CD14-positive monocyte (primary cell): ENCODE results near the gene KIDINS220. TPM values are rescaled to one million over a fixed set of nuclear protein-coding genes. Genes with fewer than 3 reads are reported as not detected.

Experiments used
- DNase-seq, 3 donors: peaks; one replicate each; pipeline ENCODE4 v3.0.0-alpha.2; 2011 to 2022
- H2AFZ ChIP-seq: 2 replicates; pipeline ENCODE4 v1.6.0; 2012; ENCODE audit warnings: mild to moderate bottlenecking, low read depth, low read length, inconsistent platforms; ENCODE audit not compliant: insufficient read depth, poor library complexity, severe bottlenecking
- H3K27ac ChIP-seq, 2 donors: 1 replicate in 1 of 2; 2 replicates in 1 of 2; pipeline ENCODE4 v1.5.1; 2012 to 2013; ENCODE audit warnings: low read length in 2 of 2, control low read depth in 1 of 2, inconsistent platforms in 1 of 2, low read depth in 1 of 2, mild to moderate bottlenecking in 1 of 2
- H3K27me3 ChIP-seq, 2 donors: one replicate each; pipeline versions ENCODE4 v1.6.0 to v1.6.1; 2011 to 2013; ENCODE audit warnings: low read length in 2 of 2; ENCODE audit not compliant: control insufficient read depth in 2 of 2, insufficient read depth in 2 of 2
- H3K36me3 ChIP-seq, 2 donors: replicated peaks in 1 of 2; 1 replicate in 1 of 2; 2 replicates in 1 of 2; pipeline versions ENCODE4 v1.5.1 to v1.6.1; 2012 to 2013; ENCODE audit warnings: low read length in 2 of 2, control low read depth in 1 of 2, inconsistent platforms in 1 of 2, mild to moderate bottlenecking in 1 of 2; ENCODE audit not compliant: insufficient read depth in 2 of 2, control insufficient read depth in 1 of 2
- H3K4me1 ChIP-seq, 2 donors: 1 replicate in 1 of 2; 2 replicates in 1 of 2; pipeline versions ENCODE4 v1.5.1 to v1.6.1; 2012 to 2013; ENCODE audit warnings: low read length in 2 of 2, control low read depth in 1 of 2, inconsistent platforms in 1 of 2, mild to moderate bottlenecking in 1 of 2, moderate library complexity in 1 of 2; ENCODE audit not compliant: insufficient read depth in 2 of 2, control insufficient read depth in 1 of 2
- H3K4me2 ChIP-seq: replicated peaks from 2 replicates; pipeline ENCODE3; 2012; ENCODE audit warnings: low read length, moderate library complexity, mild to moderate bottlenecking; ENCODE audit not compliant: poor library complexity, severe bottlenecking; ENCODE audit errors: extremely low read depth
- H3K4me3 ChIP-seq, 3 experiments: fragments of 200-600 bp in 1 of 3; sonication (generic) in 1 of 3; replicated peaks in 1 of 3; 1 replicate in 2 of 3; 2 replicates in 1 of 3; pipeline ENCODE4 v1.5.1; 2011 to 2013; ENCODE audit warnings: low read length in 3 of 3, mild to moderate bottlenecking in 3 of 3, control low read depth in 2 of 3, low read depth in 2 of 3, inconsistent platforms in 1 of 3, moderate library complexity in 1 of 3
- H3K79me2 ChIP-seq: 2 replicates; pipeline ENCODE4 v1.6.0; 2012; ENCODE audit warnings: mild to moderate bottlenecking, control low read depth, inconsistent platforms, low read length, moderate library complexity; ENCODE audit not compliant: insufficient read depth
- H3K9ac ChIP-seq: 2 replicates; pipeline ENCODE4 v1.6.0; 2017; ENCODE audit warnings: low read length, mild to moderate bottlenecking; ENCODE audit not compliant: insufficient read depth, poor library complexity, severe bottlenecking
- H3K9me3 ChIP-seq, 2 donors: replicated peaks in 1 of 2; 1 replicate in 1 of 2; 2 replicates in 1 of 2; pipeline versions ENCODE4 v1.5.1 to v1.6.1; 2012 to 2013; ENCODE audit warnings: low read length in 2 of 2, control low read depth in 1 of 2; ENCODE audit not compliant: control insufficient read depth in 1 of 2, insufficient read depth in 1 of 2
- H4K20me1 ChIP-seq: 2 replicates; pipeline ENCODE4 v1.6.0; 2012; ENCODE audit warnings: mild to moderate bottlenecking, low read length, control low read depth, moderate library complexity; ENCODE audit not compliant: insufficient read depth
- H3K27ac Mint-ChIP-seq, 7 donors: one replicate each; pipeline ENCODE4 v1.8.0; 2020; ENCODE audit warnings: mild to moderate bottlenecking in 7 of 7, mixed read lengths in 7 of 7, moderate library complexity in 6 of 7, inconsistent platforms in 2 of 7
- H3K27me3 Mint-ChIP-seq, 3 donors: one replicate each; pipeline ENCODE4 v1.8.0; 2021 to 2022; ENCODE audit warnings: low read depth in 3 of 3, mild to moderate bottlenecking in 3 of 3, mixed read lengths in 3 of 3, moderate library complexity in 3 of 3, inconsistent platforms in 1 of 3
- H3K36me3 Mint-ChIP-seq, 2 donors: one replicate each; pipeline ENCODE4 v1.8.0; 2020; ENCODE audit warnings: mixed read lengths in 2 of 2, inconsistent platforms in 1 of 2, mild to moderate bottlenecking in 1 of 2
- H3K4me1 Mint-ChIP-seq: one replicate; pipeline ENCODE4 v1.8.0; 2020; ENCODE audit warnings: mild to moderate bottlenecking, mixed read lengths
- H3K4me3 Mint-ChIP-seq, 2 donors: one replicate each; pipeline ENCODE4 v1.8.0; 2020; ENCODE audit warnings: mild to moderate bottlenecking in 2 of 2, mixed read lengths in 2 of 2, moderate library complexity in 1 of 2
- H3K9me3 Mint-ChIP-seq, 7 donors: one replicate each; pipeline ENCODE4 v1.8.0; 2020 to 2022; ENCODE audit warnings: mixed read lengths in 7 of 7, mild to moderate bottlenecking in 6 of 7, moderate library complexity in 6 of 7, inconsistent platforms in 2 of 7
- CTCF ChIP-seq: fragments of 200-600 bp; IDR thresholded peaks from one replicate; pipeline ENCODE4 v1.8.0; 2022; ENCODE audit warnings: antibody characterized with exemption, mild to moderate bottlenecking
- WGBS: methylation state at CpG from one replicate; pipeline ENCODE4 v1.1.5; 2013; ENCODE audit warnings: missing lambda C conversion rate; ENCODE audit not compliant: insufficient coverage; 5-methylcytosine and 5-hydroxymethylcytosine counted together
- intact Hi-C, 2 donors: fragments of 100-400 bp; cut with micrococcal nuclease; formaldehyde crosslinking; loops; one replicate each; pipeline versions ENCODE4 v1.15.0 to v1.15.1; 2023
- polyA plus RNA-seq, 3 donors: library from polyadenylated mRNA; depleted of rRNA in 1 of 3; unstranded in 2 of 3; stranded (reverse) in 1 of 3; fragments of 300-500 nt in 2 of 3; fragments of >200 nt in 1 of 3; fragmentation: Illumina TruSeq in 2 of 3; gene quantifications; 1 replicate in 2 of 3; 2 replicates in 1 of 3; pipeline ENCODE4 v1.2.3, GENCODE V29; 2012 to 2021

The KIDINS220 gene
- polyA plus RNA-seq, 3 donors = 12.1 to 26.7 (median 26.3) TPM

GRCh38 chr2:8722986-8723385 is 114.4 kb downstream of the KIDINS220 start:
- Histone ChIP-seq H3K4me1 (no peaks in the 10 kb centered on the region), H3K9ac (no peak overlapping the region), H3K27ac (no peak overlapping the region), H3K9me3 (no peaks in the 10 kb centered on the region), H3K79me2 (no peaks in the 10 kb centered on the region), H3K4me2 (no peak overlapping the region), H4K20me1 (no peaks in the 10 kb centered on the region), H3K36me3 (peaks cover 14 to 21% of the 10 kb centered on the region in 2 donors), H2AFZ (no peak overlapping the region), H3K27me3 (no peaks in the 10 kb centered on the region), H3K4me3 (no peak overlapping the region)
- Mint-ChIP-seq H3K9me3 (peaks cover 0 to 6% (median 0%) of the 10 kb centered on the region in 7 donors), H3K27me3 (no peaks in the 10 kb centered on the region), H3K4me1 (no peaks in the 10 kb centered on the region), H3K4me3 (no peak overlapping the region), H3K36me3 (peaks cover 16 to 20% of the 10 kb centered on the region in 2 donors), H3K27ac (peak overlapping the region in 1 of 7 donors; percentile 32)
- intact Hi-C loops = no loop called here
- no peak for TF ChIP-seq CTCF
- no peak for DNase-seq
- 100% methylated on average over 2 of the region's 10 CpGs for WGBS

- Histone ChIP-seq H3K4me1 (no peaks in the 10 kb centered on the region), H3K27me3 (no peaks in the 10 kb centered on the region), H3K9me3 (peaks cover 2% of the 10 kb centered on the region in 2 donors), H3K4me2 (no peak overlapping the region), H3K27ac (no peak overlapping the region), H3K9ac (no peak overlapping the region), H3K79me2 (no peaks in the 10 kb centered on the region), H2AFZ (no peak overlapping the region), H3K36me3 (peaks cover 1 to 6% of the 10 kb centered on the region in 2 donors), H3K4me3 (no peak overlapping the region), H4K20me1 (no peaks in the 10 kb centered on the region)
- Mint-ChIP-seq H3K9me3 (peaks cover 0 to 10% (median under 1%) of the 10 kb centered on the region in 7 donors), H3K4me1 (no peaks in the 10 kb centered on the region), H3K27me3 (no peaks in the 10 kb centered on the region), H3K27ac (no peak overlapping the region), H3K4me3 (no peak overlapping the region), H3K36me3 (peaks cover 8% of the 10 kb centered on the region in 2 donors)
- WGBS = 100% methylated on average over 1 of the region's 3 CpGs
- TF ChIP-seq CTCF = no peak
- DNase-seq = no peak
- intact Hi-C loops = no loop called here
These were observed 116.0 kb downstream of the KIDINS220 start for GRCh38 chr2:8721410-8721809.
